HUES48 (cell line): ENCODE data around the gene ERCC1.
"Not testable (repeated sequence)": the region's sequence is repeated elsewhere in the genome, so short reads cannot be mapped to it uniquely, and the experiment has no call there.

Experiments
- H3K27ac ChIP-seq: one replicate; pipeline ENCODE4 v1.7.0; 2013; ENCODE audit warnings: low read depth, low read length, inconsistent platforms
- H3K27me3 ChIP-seq: 2 replicates; pipeline ENCODE4 v1.6.1; 2013; ENCODE audit warnings: mild to moderate bottlenecking, low read length; ENCODE audit not compliant: control insufficient read depth, insufficient read depth
- H3K36me3 ChIP-seq: 2 replicates; pipeline ENCODE4 v1.6.1; 2013; ENCODE audit warnings: low read length; ENCODE audit not compliant: control insufficient read depth, insufficient read depth
- H3K4me1 ChIP-seq: 2 replicates; pipeline ENCODE4 v1.6.1; 2013; ENCODE audit warnings: mild to moderate bottlenecking, low read length; ENCODE audit not compliant: control insufficient read depth, insufficient read depth
- H3K4me3 ChIP-seq: 2 replicates; pipeline ENCODE4 v1.5.1; 2013; ENCODE audit warnings: mild to moderate bottlenecking, low read depth, low read length
- H3K9ac ChIP-seq: 2 replicates; pipeline ENCODE4 v1.6.1; 2013; ENCODE audit warnings: mild to moderate bottlenecking, low read depth, low read length, moderate library complexity
- H3K9me3 ChIP-seq: 2 replicates; pipeline ENCODE4 v1.6.1; 2013; ENCODE audit warnings: low read length; ENCODE audit not compliant: control insufficient read depth, insufficient read depth

The ERCC1 gene

GRCh38 chr19:45429896-45430295 is 6.2 kb upstream of the ERCC1 start:
- H3K9me3 ChIP-seq, H3K27me3 ChIP-seq, H3K9ac ChIP-seq, H3K27ac ChIP-seq, H3K4me1 ChIP-seq, H3K4me3 ChIP-seq, H3K36me3 ChIP-seq: not testable (repeated sequence)

GRCh38 chr19:45428384-45429231 is 4.9 kb upstream of the ERCC1 start:
- H3K9me3 ChIP-seq, result no peaks in the 10 kb centered on the region
- peak overlapping the region; percentile 26; the same call in 1 of the 2 replicates for H3K9ac ChIP-seq
- H3K36me3 ChIP-seq, result no peaks in the 10 kb centered on the region
- no peak overlapping the region for H3K27ac ChIP-seq
- peaks cover 12% of the 10 kb centered on the region for H3K4me1 ChIP-seq
- peak overlapping the region; percentile 68 for H3K4me3 ChIP-seq
- no peaks in the 10 kb centered on the region; the same call in 1 of the 2 replicates for H3K27me3 ChIP-seq

GRCh38 chr19:45424191-45425058 is 708 bp upstream of the ERCC1 start:
- Histone ChIP-seq H3K27me3 (no peaks in the 10 kb centered on the region; the same call in 1 of the 2 replicates), H3K9me3 (no peaks in the 10 kb centered on the region), H3K9ac (peak overlapping the region; percentile 67), H3K4me1 (peaks cover 12% of the 10 kb centered on the region), H3K4me3 (peak overlapping the region; percentile 81), H3K36me3 (peaks cover 12% of the 10 kb centered on the region), H3K27ac (peak overlapping the region; percentile 100)

GRCh38 chr19:45423033-45423588 is 606 bp downstream of the ERCC1 start:
- Histone ChIP-seq H3K9me3 (no peaks in the 10 kb centered on the region), H3K27ac (peak overlapping the region; percentile 100), H3K36me3 (peaks cover 22% of the 10 kb centered on the region), H3K27me3 (no peaks in the 10 kb centered on the region), H3K4me1 (peaks cover 12% of the 10 kb centered on the region), H3K9ac (peak overlapping the region; percentile 21; the same call in 1 of the 2 replicates), H3K4me3 (peak overlapping the region; percentile 81)

GRCh38 chr19:45421947-45422498 is 1.7 kb downstream of the ERCC1 start:
- no peak overlapping the region for H3K4me3 ChIP-seq
- no peak overlapping the region for H3K9ac ChIP-seq
- H3K27ac ChIP-seq, result no peak overlapping the region
- no peaks in the 10 kb centered on the region for H3K9me3 ChIP-seq
- H3K4me1 ChIP-seq, result peaks cover 12% of the 10 kb centered on the region
- no peaks in the 10 kb centered on the region for H3K27me3 ChIP-seq
- peaks cover 28% of the 10 kb centered on the region for H3K36me3 ChIP-seq

GRCh38 chr19:45420871-45421270 is 2.8 kb downstream of the ERCC1 start:
- Histone ChIP-seq H3K4me3 (no peak overlapping the region), H3K9me3 (no peaks in the 10 kb centered on the region), H3K4me1 (peaks cover 12% of the 10 kb centered on the region), H3K9ac (no peak overlapping the region), H3K36me3 (peaks cover 33% of the 10 kb centered on the region), H3K27me3 (no peaks in the 10 kb centered on the region), H3K27ac (no peak overlapping the region)

GRCh38 chr19:45420356-45420755 is 3.4 kb downstream of the ERCC1 start:
- no peak overlapping the region for H3K4me3 ChIP-seq
- peaks cover 36% of the 10 kb centered on the region for H3K36me3 ChIP-seq
- H3K4me1 ChIP-seq, result peaks cover 12% of the 10 kb centered on the region
- no peaks in the 10 kb centered on the region for H3K9me3 ChIP-seq
- H3K9ac ChIP-seq, result no peak overlapping the region
- no peak overlapping the region for H3K27ac ChIP-seq
- no peaks in the 10 kb centered on the region for H3K27me3 ChIP-seq

GRCh38 chr19:45419895-45420294 is 3.8 kb downstream of the ERCC1 start:
- Histone ChIP-seq H3K9ac (no peak overlapping the region), H3K27me3 (no peaks in the 10 kb centered on the region), H3K4me3 (no peak overlapping the region), H3K27ac (no peak overlapping the region), H3K36me3 (peaks cover 36% of the 10 kb centered on the region), H3K4me1 (peaks cover 10% of the 10 kb centered on the region), H3K9me3 (no peaks in the 10 kb centered on the region)

- H3K27me3 ChIP-seq, result no peaks in the 10 kb centered on the region
- H3K4me3 ChIP-seq, result no peak overlapping the region
- no peak overlapping the region for H3K9ac ChIP-seq
- H3K27ac ChIP-seq, result no peak overlapping the region
- H3K9me3 ChIP-seq, result no peaks in the 10 kb centered on the region
- peaks cover 41% of the 10 kb centered on the region for H3K36me3 ChIP-seq
- peaks cover 6% of the 10 kb centered on the region; the same call in 1 of the 2 replicates for H3K4me1 ChIP-seq
Measured at GRCh38 chr19:45419396-45419795, 4.3 kb downstream of the ERCC1 start.

GRCh38 chr19:45418802-45419201 is 4.9 kb downstream of the ERCC1 start:
- Histone ChIP-seq H3K4me1 (no peaks in the 10 kb centered on the region), H3K4me3 (no peak overlapping the region), H3K36me3 (peaks cover 47% of the 10 kb centered on the region), H3K27me3 (no peaks in the 10 kb centered on the region), H3K27ac (no peak overlapping the region), H3K9me3 (no peaks in the 10 kb centered on the region), H3K9ac (no peak overlapping the region)
